ENCODE results near the gene ABHD6.
"Not testable (repeated sequence)": the region's sequence is repeated elsewhere in the genome, so short reads cannot be mapped to it uniquely, and the experiment has no call there.

Gene ABHD6

DNA sequence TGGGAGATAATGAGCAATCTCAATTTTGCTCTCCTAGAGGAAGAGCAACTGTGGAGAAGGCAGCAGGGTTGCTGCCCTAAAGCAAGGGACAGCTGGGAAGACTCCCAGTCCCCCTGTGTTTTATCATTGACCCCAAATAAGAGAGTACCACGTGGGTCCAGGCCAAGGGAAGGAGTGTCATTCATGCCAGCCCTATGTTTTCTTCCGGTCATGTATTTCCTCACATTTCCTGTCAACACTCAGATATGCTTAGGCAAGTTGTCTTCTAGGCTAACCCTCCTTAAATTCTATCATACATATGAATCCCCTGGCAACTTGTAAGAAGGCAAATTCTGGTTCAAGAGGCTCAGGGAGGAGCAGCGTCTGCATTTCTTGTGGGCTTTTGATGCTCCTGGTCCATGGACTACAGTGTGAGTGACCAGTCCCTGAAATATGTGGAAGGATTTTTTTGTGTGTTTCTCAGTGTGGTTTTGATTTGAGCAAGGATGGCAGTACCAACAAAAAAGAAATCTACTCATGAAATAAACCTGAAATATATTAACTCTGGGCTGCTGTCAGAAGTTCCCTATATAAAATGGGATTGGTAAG, 36.5 kb downstream of the ABHD6 start:
- no peak for DNase-seq (ENCODE audit: low read depth in 2 of 2)

DNA sequence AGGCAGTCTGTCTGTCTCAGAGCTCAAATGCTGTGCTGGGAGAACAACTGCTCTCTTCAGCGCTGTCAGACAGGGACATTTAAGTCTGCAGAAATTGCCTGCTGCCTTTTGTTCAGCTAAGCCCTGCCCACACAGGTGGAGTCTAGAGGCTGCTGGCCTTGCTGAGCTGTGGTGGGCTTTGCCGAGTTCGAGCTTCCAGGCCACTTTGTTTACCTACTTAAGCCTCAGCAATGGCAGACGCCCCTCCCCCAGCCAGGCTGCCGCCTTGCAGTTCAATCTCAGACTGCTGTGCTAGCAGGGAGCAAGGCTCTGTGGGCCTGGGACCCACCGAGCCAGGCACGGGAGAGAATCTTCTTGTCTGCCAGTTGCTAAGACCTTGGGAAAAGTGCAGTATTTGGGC, 43.5 kb downstream of the ABHD6 start:
- no peak for DNase-seq (ENCODE audit: low read depth in 2 of 2)

GRCh38 chr3:58285334-58285733, 47.7 kb downstream of the ABHD6 start:
- DNase-seq (ENCODE audit: low read depth in 2 of 2), result no peak

- DNase-seq (ENCODE audit: low read depth in 2 of 2), result no peak
Measured at GRCh38 chr3:58287354-58287753, 49.8 kb downstream of the ABHD6 start.

- DNase-seq (ENCODE audit: low read depth in 2 of 2), result no peak
Measured at GRCh38 chr3:58288011-58288728, 50.6 kb downstream of the ABHD6 start.

DNA sequence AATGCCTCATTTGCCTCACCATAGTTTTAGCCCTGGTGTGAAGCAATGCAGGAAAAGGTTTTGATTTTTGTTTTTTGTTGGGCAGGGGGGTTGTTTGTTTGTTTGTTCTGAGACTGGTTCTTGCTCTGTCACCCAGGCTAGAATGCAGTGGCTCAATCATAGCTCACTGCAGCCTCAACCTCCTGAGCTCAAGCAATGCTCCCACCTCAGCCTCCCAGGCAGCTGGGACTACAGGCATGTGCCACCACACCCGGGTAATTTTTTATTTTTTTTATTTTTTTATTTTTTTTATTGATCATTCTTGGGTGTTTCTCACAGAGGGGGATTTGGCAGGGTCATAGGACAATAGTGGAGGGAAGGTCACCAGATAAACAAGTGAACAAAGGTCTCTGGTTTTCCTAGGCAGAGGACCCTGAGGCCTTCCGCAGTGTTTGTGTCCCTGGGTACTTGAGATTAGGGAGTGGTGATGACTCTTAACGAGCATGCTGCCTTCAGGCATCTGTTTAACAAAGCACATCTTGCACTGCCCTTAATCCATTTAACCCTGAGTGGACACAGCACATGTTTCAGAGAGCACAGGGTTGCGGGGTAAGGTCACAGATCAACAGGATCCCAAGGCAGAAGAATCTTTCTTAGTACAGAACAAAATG, 51.5 kb downstream of the ABHD6 start:
- not testable (repeated sequence) for DNase-seq (ENCODE audit: low read depth in 2 of 2)

DNA sequence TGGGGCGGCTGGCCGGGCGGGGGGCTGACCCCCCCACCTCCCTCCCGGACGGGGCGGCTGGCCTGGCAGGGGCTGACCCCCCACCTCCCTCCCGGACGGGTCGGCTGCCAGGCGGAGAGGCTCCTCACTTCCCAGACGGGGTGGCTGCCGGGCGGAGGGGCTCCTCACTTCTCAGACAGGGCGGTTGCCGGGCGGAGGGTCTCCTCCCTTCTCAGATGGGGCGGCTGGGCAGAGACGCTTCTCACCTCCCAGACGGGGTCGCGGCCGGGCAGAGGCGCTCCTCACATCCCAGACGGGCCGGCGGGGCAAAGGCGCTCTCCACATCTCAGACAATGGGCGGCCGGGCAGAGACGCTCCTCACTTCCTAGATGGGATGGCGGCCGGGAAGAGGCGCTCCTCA, 52.9 kb downstream of the ABHD6 start:
- not testable (repeated sequence) for DNase-seq (ENCODE audit: low read depth in 2 of 2)

GRCh38 chr3:58291671-58292338, 54.2 kb downstream of the ABHD6 start:
- DNase-seq (ENCODE audit: low read depth in 2 of 2), result no peak

DNA sequence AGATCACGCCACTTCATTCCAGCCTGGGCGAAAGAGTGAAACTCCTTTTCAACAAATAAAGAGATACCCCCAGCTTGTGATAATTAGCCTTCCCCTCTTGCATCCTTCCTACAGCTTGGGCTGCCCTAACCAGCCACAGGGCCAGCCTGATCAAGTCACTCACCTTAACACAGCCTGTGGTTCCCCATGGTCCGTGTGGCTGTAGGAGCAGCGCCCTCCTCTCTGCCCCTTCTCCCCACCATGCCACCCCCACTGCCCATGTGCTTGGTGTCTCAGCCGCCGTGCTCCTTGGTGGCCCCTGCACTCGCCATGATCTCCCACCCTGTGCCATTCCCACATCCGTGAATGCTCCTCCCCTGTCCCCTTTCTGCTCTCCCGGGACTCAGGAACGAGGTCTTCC, 55.3 kb downstream of the ABHD6 start:
- DNase-seq (ENCODE audit: low read depth in 2 of 2), result no peak

DNA sequence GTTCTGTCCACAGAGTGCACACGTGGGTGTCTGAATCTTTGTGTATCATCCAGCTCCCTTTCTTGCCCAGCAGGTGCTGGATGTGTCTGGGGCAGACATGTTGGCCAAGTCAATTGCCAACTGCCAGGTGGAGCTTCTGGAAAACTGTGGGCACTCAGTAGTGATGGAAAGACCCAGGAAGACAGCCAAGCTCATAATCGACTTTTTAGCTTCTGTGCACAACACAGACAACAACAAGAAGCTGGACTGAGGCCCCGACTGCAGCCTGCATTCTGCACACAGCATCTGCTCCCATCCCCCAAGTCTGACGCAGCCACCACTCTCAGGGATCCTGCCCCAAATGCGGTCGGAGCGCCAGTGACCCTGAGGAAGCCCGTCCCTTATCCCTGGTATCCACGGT, 55.9 kb downstream of the ABHD6 start:
- DNase-seq (ENCODE audit: low read depth in 2 of 2), result no peak

DNA sequence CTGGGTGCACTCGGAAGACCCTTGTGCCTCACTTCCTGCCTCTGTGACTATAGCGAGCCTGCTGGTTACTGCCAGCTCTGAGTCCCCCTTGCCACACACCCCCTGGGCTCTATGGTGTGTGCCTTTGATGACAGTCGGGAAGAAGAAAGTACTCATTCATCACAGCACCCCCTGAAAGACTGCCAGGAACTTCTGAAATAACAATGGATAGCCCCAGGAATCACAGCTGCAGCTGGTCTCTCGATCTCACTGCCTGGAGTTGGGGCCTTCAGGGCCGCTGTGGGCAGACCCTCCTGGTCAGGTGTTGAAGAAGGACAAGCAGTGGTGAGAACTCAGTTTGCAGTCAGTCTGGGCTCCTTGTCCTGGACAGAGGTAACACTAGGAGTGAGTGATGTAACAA, 58.7 kb downstream of the ABHD6 start:
- DNase-seq (ENCODE audit: low read depth in 2 of 2), result no peak

DNA sequence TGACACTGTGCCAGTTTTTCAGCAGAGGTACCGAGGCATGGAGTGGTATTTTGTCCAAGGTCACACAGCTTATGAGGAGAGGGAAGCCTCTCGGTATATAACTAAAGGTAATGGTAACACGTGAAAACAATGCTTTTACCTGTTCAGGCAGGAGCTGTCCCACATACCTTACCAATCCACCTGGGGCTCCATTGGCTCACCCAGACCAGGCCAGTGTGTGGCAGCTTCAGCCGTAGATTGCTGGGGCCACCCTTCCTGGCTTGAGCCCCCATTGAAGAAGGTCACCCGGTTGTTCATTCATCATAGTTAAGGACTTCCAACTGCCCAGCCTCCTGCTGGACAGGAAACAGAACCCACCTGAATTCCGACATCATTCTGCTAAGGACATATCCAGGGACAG, 59.3 kb downstream of the ABHD6 start:
- DNase-seq (ENCODE audit: low read depth in 2 of 2), result no peak

DNA sequence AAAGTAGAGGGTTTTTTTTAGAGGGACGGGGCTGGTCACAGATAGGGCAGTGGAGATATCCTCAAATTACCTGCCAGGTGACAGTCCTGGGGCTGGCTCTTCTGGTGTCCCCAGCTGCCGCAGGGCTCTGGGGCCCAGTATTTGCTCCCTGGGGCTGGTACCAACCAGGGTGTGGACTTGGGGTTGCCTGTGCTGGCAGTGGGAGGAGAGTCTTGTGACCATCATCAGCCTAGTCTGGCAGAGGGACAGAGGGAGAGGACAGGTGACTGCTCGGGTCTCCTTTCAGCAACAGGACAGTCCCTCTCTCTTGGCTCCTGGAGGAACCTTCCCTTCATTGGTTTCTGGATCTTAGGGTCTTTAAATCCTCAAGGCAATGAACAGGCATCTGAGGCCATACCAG, 60.6 kb downstream of the ABHD6 start:
- DNase-seq (ENCODE audit: low read depth in 2 of 2), result no peak

- no peak for DNase-seq (ENCODE audit: low read depth in 2 of 2)
Measured at GRCh38 chr3:58299075-58299474, 61.5 kb downstream of the ABHD6 start.

DNA sequence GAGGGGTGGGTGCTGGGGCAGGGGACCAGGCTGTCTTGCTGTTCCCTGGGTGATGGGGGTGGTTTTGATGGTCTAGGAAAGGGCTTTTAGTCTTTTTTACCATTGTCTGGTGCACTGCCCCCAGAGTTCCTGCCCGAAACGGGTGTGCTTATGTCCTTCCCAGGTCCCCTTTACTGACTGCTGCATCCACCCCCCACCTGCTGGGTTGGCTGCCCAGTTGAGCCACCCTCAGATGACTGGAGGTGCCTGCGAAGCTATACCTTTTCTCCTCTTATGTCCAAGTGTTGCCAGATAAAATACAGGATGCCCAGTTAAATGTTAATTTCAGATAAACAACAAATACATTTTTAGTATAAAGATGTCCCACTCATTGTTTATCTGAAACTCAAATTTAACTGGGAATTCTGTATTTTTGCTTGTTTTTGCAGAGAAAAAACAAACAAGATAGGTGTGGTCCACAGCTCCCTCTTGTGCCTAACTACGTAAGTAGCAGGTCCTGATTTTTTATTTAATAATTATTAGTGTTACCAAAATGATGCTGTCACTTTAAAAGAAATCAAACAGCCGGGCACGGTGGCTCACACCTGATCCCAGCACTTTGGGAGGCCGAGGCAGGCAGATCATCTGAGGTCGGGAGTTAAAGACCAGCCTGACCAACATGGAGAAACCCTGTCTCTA, 62.4 kb downstream of the ABHD6 start:
- DNase-seq (ENCODE audit: low read depth in 2 of 2), result peak; percentile 16 to 19

DNA sequence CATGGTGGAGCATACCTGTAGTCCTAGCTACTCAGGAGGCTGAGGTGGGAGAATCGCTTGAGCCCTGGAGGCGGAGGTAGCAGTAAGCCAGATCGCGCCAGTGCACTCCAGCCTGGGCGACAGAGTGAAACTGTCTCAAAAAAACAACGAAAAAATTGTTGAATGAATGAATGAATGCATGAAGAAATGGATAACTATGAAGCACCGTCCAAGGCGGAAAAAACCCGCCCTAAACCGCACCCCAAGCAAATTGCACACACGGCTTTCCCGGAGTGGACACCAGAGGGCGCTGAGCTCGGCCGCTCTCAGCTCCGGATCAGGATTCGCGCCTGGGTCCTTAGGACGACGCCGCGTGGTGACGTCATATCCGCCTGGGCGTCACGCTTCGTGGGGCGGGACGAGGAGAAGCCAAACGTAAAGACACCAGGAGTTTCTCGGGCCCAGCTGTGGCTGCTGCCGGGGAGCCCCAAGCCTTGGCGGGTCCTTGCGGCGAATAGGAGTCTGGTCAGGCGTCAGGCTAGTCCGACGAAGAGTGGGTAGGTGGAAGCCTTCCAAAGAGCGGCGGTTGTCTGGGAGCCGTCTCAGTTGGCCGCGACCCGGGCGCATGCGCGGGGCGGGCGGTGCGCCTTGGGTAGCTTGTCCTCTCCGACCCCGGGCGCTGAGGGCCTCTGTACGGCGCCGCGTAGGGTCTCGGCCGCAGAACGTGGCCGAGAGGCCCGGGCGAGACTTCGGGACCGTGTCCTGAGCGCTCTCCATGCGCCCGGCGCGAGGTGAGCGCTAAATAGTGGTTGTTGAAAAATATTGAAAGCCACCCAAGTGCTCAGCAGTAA, 68.5 kb downstream of the ABHD6 start, which contains the start of the genes HTD2 and RPP14:
HTD2 (plus strand) TSS at position 639 of the 830 bp plus-strand sequence. CDS start 11,094 bp downstream, outside the sequence.
RPP14 (plus strand) TSS at position 364 of the 830 bp plus-strand sequence. CDS start 4,085 bp downstream, outside the sequence.
- peak; percentile 94 to 95 for DNase-seq (ENCODE audit: low read depth in 2 of 2)

- DNase-seq (ENCODE audit: low read depth in 2 of 2), result peak; percentile 16 to 21
Measured at GRCh38 chr3:58307639-58308215, 70.1 kb downstream of the ABHD6 start.

DNA sequence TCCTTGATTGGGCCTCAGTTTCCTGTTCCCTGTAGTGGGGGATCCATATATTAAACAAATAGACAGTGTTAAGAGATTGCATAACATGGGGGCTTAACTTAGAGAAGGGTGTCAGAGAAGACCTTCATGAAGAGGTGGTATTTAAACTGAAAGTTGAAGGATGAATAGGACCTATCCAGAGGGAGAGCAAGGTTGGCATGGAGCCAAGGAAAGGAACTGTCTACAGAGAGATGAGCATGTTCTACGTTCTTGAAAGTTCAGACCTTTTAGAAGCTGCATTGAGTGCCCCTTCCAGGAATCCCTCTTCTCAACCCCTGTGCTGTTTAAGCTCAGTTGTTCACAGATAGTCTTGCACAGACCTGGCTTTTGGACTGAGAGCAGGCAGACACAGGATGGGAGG, 71.1 kb downstream of the ABHD6 start:
- no peak for DNase-seq (ENCODE audit: low read depth in 2 of 2)

GRCh38 chr3:58317811-58318210, 80.2 kb downstream of the ABHD6 start:
- no peak for DNase-seq (ENCODE audit: low read depth in 2 of 2)

GRCh38 chr3:58321791-58322190, 84.2 kb downstream of the ABHD6 start:
- DNase-seq (ENCODE audit: low read depth in 2 of 2), result no peak

DNA sequence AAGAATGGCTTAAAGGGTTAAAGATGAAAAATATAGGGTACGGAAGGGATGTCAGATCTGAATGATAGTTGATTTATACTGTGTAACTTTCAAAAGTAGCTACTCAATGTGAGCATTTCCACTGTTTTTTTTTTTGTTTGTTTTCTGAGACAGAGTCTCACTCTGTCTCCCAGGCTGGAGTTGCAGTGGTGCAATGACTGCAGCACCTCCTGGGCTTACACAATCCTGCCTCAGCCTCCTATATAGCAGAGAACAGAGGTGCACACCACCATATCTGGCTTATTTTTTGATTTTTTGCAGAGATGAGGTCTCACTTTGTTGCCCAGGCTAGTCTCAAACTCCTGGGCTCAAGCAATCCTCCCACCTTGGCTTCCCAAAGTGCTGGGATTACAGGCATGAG, 85.2 kb downstream of the ABHD6 start:
- DNase-seq (ENCODE audit: low read depth in 2 of 2), result no peak
